ENCODE measurements around the gene SMC1A.
"Not testable (repeated sequence)": the region's sequence is repeated elsewhere in the genome, so short reads cannot be mapped to it uniquely, and the experiment has no call there.

- TF ChIP-seq, protein P1, sequence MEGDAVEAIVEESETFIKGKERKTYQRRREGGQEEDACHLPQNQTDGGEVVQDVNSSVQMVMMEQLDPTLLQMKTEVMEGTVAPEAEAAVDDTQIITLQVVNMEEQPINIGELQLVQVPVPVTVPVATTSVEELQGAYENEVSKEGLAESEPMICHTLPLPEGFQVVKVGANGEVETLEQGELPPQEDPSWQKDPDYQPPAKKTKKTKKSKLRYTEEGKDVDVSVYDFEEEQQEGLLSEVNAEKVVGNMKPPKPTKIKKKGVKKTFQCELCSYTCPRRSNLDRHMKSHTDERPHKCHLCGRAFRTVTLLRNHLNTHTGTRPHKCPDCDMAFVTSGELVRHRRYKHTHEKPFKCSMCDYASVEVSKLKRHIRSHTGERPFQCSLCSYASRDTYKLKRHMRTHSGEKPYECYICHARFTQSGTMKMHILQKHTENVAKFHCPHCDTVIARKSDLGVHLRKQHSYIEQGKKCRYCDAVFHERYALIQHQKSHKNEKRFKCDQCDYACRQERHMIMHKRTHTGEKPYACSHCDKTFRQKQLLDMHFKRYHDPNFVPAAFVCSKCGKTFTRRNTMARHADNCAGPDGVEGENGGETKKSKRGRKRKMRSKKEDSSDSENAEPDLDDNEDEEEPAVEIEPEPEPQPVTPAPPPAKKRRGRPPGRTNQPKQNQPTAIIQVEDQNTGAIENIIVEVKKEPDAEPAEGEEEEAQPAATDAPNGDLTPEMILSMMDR (IDR thresholded peaks at IDR 0.05) = not testable (repeated sequence)
- not testable (repeated sequence) for TF ChIP-seq POLR2A, EP300 (IDR thresholded peaks at IDR 0.05)
Measured at GRCh38 chrX:53420351-53420750, 2.1 kb downstream of the SMC1A start.
